PC-3 (cell line): ENCODE data around the gene CALHM2. TPM values are rescaled to one million over a fixed set of nuclear protein-coding genes. Genes with fewer than 3 reads are reported as not detected.

ENCODE experiments used
- ATAC-seq: fragments of 200-7000 bp; cut with Tn5 transposase; 2 replicates; pipeline ENCODE4 v1.9.1; 2020; ENCODE audit warnings: mild to moderate bottlenecking, moderate library complexity
- BruUV-seq: library from RNA; stranded (reverse); fragments of 400-500 nt; replicated peaks from 2 replicates; lab custom pipeline; 2021; lab: Mats Ljungman, UMichigan
- CTCF ChIA-PET: fragments of 300-600 bp; sonication (Branson Sonifier 250); formaldehyde crosslinking; loops from one replicate; lab custom pipeline; 2022; ENCODE audit warnings: antibody characterized with exemption; lab: Charles Lee
- POLR2A ChIA-PET: fragments of 300-600 bp; sonication (Branson Sonifier 250); formaldehyde crosslinking; loops from one replicate; lab custom pipeline; 2022; ENCODE audit warnings: antibody characterized with exemption; ENCODE audit not compliant: unreplicated experiment; lab: Charles Lee
- DNase-seq: peaks from one replicate; pipeline ENCODE4 v3.0.0-alpha.2; 2015
- H2AFZ ChIP-seq: fragments of 300-600 bp; sonication (generic); 2 replicates; pipeline ENCODE4 v1.6.0; 2016; ENCODE audit warnings: antibody characterized with exemption, low read length
- H3F3A ChIP-seq: fragments of 300-600 bp; sonication (generic); one replicate; pipeline ENCODE4 v1.6.0; 2017; ENCODE audit warnings: antibody characterized with exemption, low read length, control low read depth, mild to moderate bottlenecking; ENCODE audit not compliant: unreplicated experiment
- H3K27ac ChIP-seq: fragments of 300-600 bp; sonication (generic); 2 replicates; pipeline ENCODE4 v1.5.1; 2016; ENCODE audit warnings: mild to moderate bottlenecking, low read length
- H3K27me3 ChIP-seq: fragments of 300-600 bp; sonication (generic); 2 replicates; pipeline ENCODE4 v1.6.1; 2016; ENCODE audit warnings: low read length, mixed read lengths
- H3K36me3 ChIP-seq: fragments of 300-600 bp; sonication (generic); 2 replicates; pipeline ENCODE4 v1.6.1; 2016; ENCODE audit warnings: low read depth, mixed run types, low read length, mixed read lengths
- H3K4me1 ChIP-seq: fragments of 300-600 bp; sonication (generic); 2 replicates; pipeline ENCODE4 v1.5.1; 2016; ENCODE audit warnings: low read length; ENCODE audit not compliant: insufficient read depth
- H3K4me2 ChIP-seq: fragments of 300-600 bp; sonication (generic); 2 replicates; pipeline ENCODE4 v1.6.0; 2016; ENCODE audit warnings: low read length
- H3K4me3 ChIP-seq: fragments of 300-600 bp; sonication (generic); 2 replicates; pipeline ENCODE4 v1.5.1; 2016; ENCODE audit warnings: mild to moderate bottlenecking, low read length, mixed read lengths
- H3K79me2 ChIP-seq: fragments of 300-600 bp; sonication (generic); 2 replicates; pipeline ENCODE4 v1.6.1; 2017; ENCODE audit warnings: low read length, mixed read lengths
- H3K9ac ChIP-seq: fragments of 300-600 bp; sonication (generic); 2 replicates; pipeline ENCODE4 v1.6.0; 2016; ENCODE audit warnings: mild to moderate bottlenecking, low read length
- H3K9me2 ChIP-seq: fragments of 300-600 bp; sonication (generic); replicated peaks from 2 replicates; pipeline ENCODE4 v1.6.1; 2016; ENCODE audit warnings: mixed run types, low read length, mixed read lengths
- H3K9me3 ChIP-seq: fragments of 300-600 bp; sonication (generic); 2 replicates; pipeline ENCODE4 v1.6.1; 2016; ENCODE audit warnings: low read length, mixed read lengths
- H4K20me1 ChIP-seq: fragments of 300-600 bp; sonication (generic); 2 replicates; pipeline ENCODE4 v1.6.1; 2016; ENCODE audit warnings: low read length, mixed read lengths
- EZH2 ChIP-seq: fragments of 300-600 bp; sonication (generic); IDR thresholded peaks from one replicate; pipeline ENCODE4 v1.6.1; 2017; ENCODE audit warnings: antibody characterized with exemption, mild to moderate bottlenecking, low read length; ENCODE audit not compliant: unreplicated experiment
- EZH2phosphoT487 ChIP-seq: fragments of 300-600 bp; sonication (generic); IDR thresholded peaks from 2 replicates; pipeline ENCODE4 v1.6.1; 2018; ENCODE audit warnings: mild to moderate bottlenecking, antibody characterized with exemption, low read length, borderline replicate concordance
- intact Hi-C: fragments of 100-400 bp; cut with micrococcal nuclease; formaldehyde crosslinking; loops from 2 replicates; pipeline ENCODE4 v1.9.0; 2023
- total RNA-seq: library from RNA; depleted of rRNA; stranded (reverse); fragments of >200 nt; gene quantifications from 2 replicates; pipeline ENCODE4 v1.2.3, GENCODE V29; 2014
- TF ChIP-seq, protein P1 (sequence below): fragments of 300-600 bp; sonication (generic); conservative IDR thresholded peaks from 2 replicates; pipeline ENCODE4 v1.5.1; 2017; ENCODE audit warnings: antibody characterized with exemption, low read depth, mild to moderate bottlenecking, low read length

Gene CALHM2
- total RNA-seq, 1 experiment from 2014 or later: 1.3 TPM

- DNase-seq (peak; percentile 69), ATAC-seq (peak; percentile 37)
- Histone ChIP-seq H3K36me3 (no peaks in the 10 kb centered on the region), H3K4me2 (no peak overlapping the region), H3F3A (no peaks in the 10 kb centered on the region), H3K27me3 (no peaks in the 10 kb centered on the region), H3K9me3 (no peaks in the 10 kb centered on the region), H3K9me2 (no peaks in the 10 kb centered on the region), H3K4me1 (peaks cover 23% of the 10 kb centered on the region), H3K27ac (no peak overlapping the region), H4K20me1 (no peaks in the 10 kb centered on the region), H3K4me3 (no peak overlapping the region), H2AFZ (no peak overlapping the region), H3K79me2 (no peaks in the 10 kb centered on the region), H3K9ac (no peak overlapping the region)
- ChIA-PET POLR2A (no interaction called here), CTCF (interaction anchor here (0.6 kb wide), 1 partner anchor 63 kb away, joined by 9 read pairs; no protein-coding TSS in a partner anchor)
- no TSS peak for BruUV-seq
- TF ChIP-seq EZH2 (no peak), EZH2phosphoT487 (no peak)
- TF ChIP-seq, protein P1, sequence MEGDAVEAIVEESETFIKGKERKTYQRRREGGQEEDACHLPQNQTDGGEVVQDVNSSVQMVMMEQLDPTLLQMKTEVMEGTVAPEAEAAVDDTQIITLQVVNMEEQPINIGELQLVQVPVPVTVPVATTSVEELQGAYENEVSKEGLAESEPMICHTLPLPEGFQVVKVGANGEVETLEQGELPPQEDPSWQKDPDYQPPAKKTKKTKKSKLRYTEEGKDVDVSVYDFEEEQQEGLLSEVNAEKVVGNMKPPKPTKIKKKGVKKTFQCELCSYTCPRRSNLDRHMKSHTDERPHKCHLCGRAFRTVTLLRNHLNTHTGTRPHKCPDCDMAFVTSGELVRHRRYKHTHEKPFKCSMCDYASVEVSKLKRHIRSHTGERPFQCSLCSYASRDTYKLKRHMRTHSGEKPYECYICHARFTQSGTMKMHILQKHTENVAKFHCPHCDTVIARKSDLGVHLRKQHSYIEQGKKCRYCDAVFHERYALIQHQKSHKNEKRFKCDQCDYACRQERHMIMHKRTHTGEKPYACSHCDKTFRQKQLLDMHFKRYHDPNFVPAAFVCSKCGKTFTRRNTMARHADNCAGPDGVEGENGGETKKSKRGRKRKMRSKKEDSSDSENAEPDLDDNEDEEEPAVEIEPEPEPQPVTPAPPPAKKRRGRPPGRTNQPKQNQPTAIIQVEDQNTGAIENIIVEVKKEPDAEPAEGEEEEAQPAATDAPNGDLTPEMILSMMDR: peak; percentile 72
- intact Hi-C loops: loop anchor here (2.0 to 5.0 kb wide), 2 partner anchors 29 to 50 kb away; partner anchors contain the start of gene CALHM2
Measured at GRCh38 chr10:103481974-103482531, 29.9 kb upstream of the CALHM2 start.

GRCh38 chr10:103480521-103480920 lies 28.4 kb upstream of the CALHM2 start:
- CTCF ChIA-PET: interaction anchor here (0.9 kb wide), 1 partner anchor 206 kb away, joined by 4 read pairs; no protein-coding TSS in a partner anchor
- H3K4me2 ChIP-seq: no peak overlapping the region

More at GRCh38 chr10:103480521-103480920, 28.4 kb upstream of the CALHM2 start:
- no peaks in the 10 kb centered on the region for H3K9me3 ChIP-seq
- H3K27me3 ChIP-seq: no peaks in the 10 kb centered on the region
- intact Hi-C loops: loop anchor here (5.0 kb wide), 1 partner anchor 48 kb away; no protein-coding TSS in a partner anchor
- ATAC-seq: peak; percentile 10
- H3K9ac ChIP-seq: no peak overlapping the region
- POLR2A ChIA-PET: no interaction called here
- BruUV-seq: no TSS peak
- no peaks in the 10 kb centered on the region for H3K79me2 ChIP-seq
- H2AFZ ChIP-seq: no peak overlapping the region
- no peak overlapping the region for H3K4me3 ChIP-seq
- DNase-seq: peak; percentile 49
- peaks cover 23% of the 10 kb centered on the region for H3K4me1 ChIP-seq
- H3K36me3 ChIP-seq: no peaks in the 10 kb centered on the region; the same call in 1 of the 2 replicates
- no peaks in the 10 kb centered on the region for H4K20me1 ChIP-seq
- no peaks in the 10 kb centered on the region for H3F3A ChIP-seq
- H3K27ac ChIP-seq: no peak overlapping the region
- TF ChIP-seq, protein P1: no peak
- TF ChIP-seq EZH2phosphoT487: no peak
- TF ChIP-seq EZH2: no peak
- H3K9me2 ChIP-seq: no peaks in the 10 kb centered on the region
